K562 (cell line): ENCODE data around the gene ABL1. TPM values are rescaled to one million over a fixed set of nuclear protein-coding genes. Genes with fewer than 3 reads are reported as not detected.

Source experiments
- ATAC-seq: fragments of 200-7000 bp; cut with Tn5 transposase; 3 replicates; pipeline ENCODE4 v1.9.1; 2020; ENCODE audit warnings: moderate library complexity
- BruUV-seq: library from RNA; stranded (reverse); fragments of 400-500 nt; replicated peaks from 2 replicates; lab custom pipeline; 2021; lab: Mats Ljungman, UMichigan
- CTCF ChIA-PET: fragments of 300-600 bp; formaldehyde crosslinking; extraction: SDS; loops from one replicate; lab custom pipeline; 2021; ENCODE audit warnings: low intra/inter-chr PET ratio; lab: Yijun Ruan, JAX
- POLR2A ChIA-PET: fragments of 300-600, 350-650 bp; sonication (Branson Sonifier 250); formaldehyde crosslinking; extraction: SDS; loops from one replicate; lab custom pipeline; 2021; ENCODE audit warnings: antibody characterized with exemption, inconsistent platforms; lab: Yijun Ruan, JAX
- DNase-seq, 4 experiments: peaks; one replicate each; pipeline versions ENCODE4 v3.0.0 to v3.0.0-alpha.2; 2011 to 2018; ENCODE audit warnings: low spot score in 3 of 4, mixed read lengths in 3 of 4; ENCODE audit errors: extremely low read depth in 1 of 4
- FAIRE-seq: peaks from 2 replicates; lab custom pipeline; 2011; peaks lifted over from hg19 to GRCh38; lab: Jason Lieb, UNC
- H2AFZ ChIP-seq: 2 replicates; pipeline ENCODE4 v1.6.0; 2011; ENCODE audit warnings: low read depth, low read length, control low read depth, inconsistent platforms
- H3K27ac ChIP-seq: fragments of 200-600 bp; 3 replicates; pipeline ENCODE4 v1.8.0; 2011; ENCODE audit warnings: low read depth, mild to moderate bottlenecking, control low read depth, inconsistent platforms, low read length, moderate library complexity, mixed read lengths; ENCODE audit errors: extremely low read depth
- H3K27me3 ChIP-seq, 2 experiments: fragments of 300-600 bp in 1 of 2; 2 replicates in 1 of 2; 3 replicates in 1 of 2; pipeline versions ENCODE4 v1.6.0 to v1.8.0; 2011; ENCODE audit warnings: inconsistent platforms in 2 of 2, low read length in 2 of 2, mild to moderate bottlenecking in 1 of 2, mixed read lengths in 1 of 2, moderate library complexity in 1 of 2; ENCODE audit not compliant: control insufficient read depth in 2 of 2, insufficient read depth in 2 of 2
- H3K36me3 ChIP-seq: fragments of 300-600 bp; 3 replicates; pipeline ENCODE4 v1.8.0; 2011; ENCODE audit warnings: mild to moderate bottlenecking, low read length, inconsistent platforms; ENCODE audit not compliant: control insufficient read depth, insufficient read depth
- H3K4me1 ChIP-seq, 2 experiments: fragments of 200-600 bp in 1 of 2; replicated peaks in 1 of 2; 2 replicates in 1 of 2; 3 replicates in 1 of 2; pipeline versions ENCODE4 v1.5.1 to v1.8.0; 2011; ENCODE audit warnings: inconsistent platforms in 2 of 2, low read length in 2 of 2, mild to moderate bottlenecking in 1 of 2, mixed read lengths in 1 of 2, moderate library complexity in 1 of 2; ENCODE audit not compliant: control insufficient read depth in 2 of 2, insufficient read depth in 2 of 2
- H3K4me2 ChIP-seq: 2 replicates; pipeline ENCODE4 v1.6.1; 2011; ENCODE audit warnings: low read length, control low read depth, inconsistent platforms, mixed read lengths; ENCODE audit not compliant: insufficient read depth
- H3K4me3 ChIP-seq: fragments of 200-600 bp; sonication (generic), shearing (Covaris generic); 2 replicates; pipeline ENCODE4 v1.5.1; 2016; ENCODE audit warnings: control low read depth, inconsistent platforms
- H3K79me2 ChIP-seq: fragments of 200-600 bp; 3 replicates; pipeline ENCODE4 v1.8.0; 2011; ENCODE audit warnings: low read length, inconsistent platforms; ENCODE audit not compliant: control insufficient read depth, insufficient read depth
- H3K9ac ChIP-seq, 2 experiments: 2 replicates each; pipeline versions ENCODE4 v1.6.0 to v1.6.1; 2011; ENCODE audit warnings: low read depth in 2 of 2, low read length in 2 of 2, control low read depth in 1 of 2, inconsistent platforms in 1 of 2, mild to moderate bottlenecking in 1 of 2, mixed read lengths in 1 of 2; ENCODE audit not compliant: insufficient read depth in 1 of 2
- H3K9me1 ChIP-seq: one replicate; pipeline ENCODE4 v1.6.0; 2011; ENCODE audit warnings: inconsistent platforms, mild to moderate bottlenecking, low read length, moderate library complexity; ENCODE audit not compliant: control insufficient read depth, insufficient read depth
- H3K9me3 ChIP-seq: replicated peaks from 2 replicates; pipeline ENCODE4 v1.5.1; 2011; ENCODE audit warnings: low read depth, low read length, inconsistent platforms; ENCODE audit not compliant: control insufficient read depth, insufficient read depth
- H4K20me1 ChIP-seq: replicated peaks from 2 replicates; pipeline ENCODE4 v1.6.1; 2011; ENCODE audit warnings: low read length, inconsistent platforms, mixed read lengths; ENCODE audit not compliant: control insufficient read depth, insufficient read depth
- ARHGAP35 ChIP-seq: fragments of 450-650 bp; IDR thresholded peaks from 2 replicates; pipeline ENCODE4 v1.6.1; 2018; ENCODE audit not compliant: partially characterized antibody
- ATF3 ChIP-seq, 2 experiments: fragments of 450-650 bp in 1 of 2; sonication (generic) in 1 of 2; formaldehyde crosslinking in 1 of 2; IDR thresholded peaks in 1 of 2; conservative IDR thresholded peaks in 1 of 2; 2 replicates each; pipeline versions ENCODE4 v1.6.1 to v1.8.1; 2016 to 2023; ENCODE audit warnings: mild to moderate bottlenecking in 2 of 2, moderate library complexity in 2 of 2, inconsistent platforms in 1 of 2, missing genetic modification reagents in 1 of 2
- SAFB ChIP-seq: fragments of 200-400 bp; formaldehyde crosslinking; IDR thresholded peaks from 2 replicates; pipeline ENCODE4 v1.6.1; 2017; ENCODE audit warnings: low read depth, low read length, borderline replicate concordance
- ZNF740 ChIP-seq, 3 experiments: fragments of 200-800 bp in 1 of 3; sonication (Bioruptor generic) in 1 of 3; sonication (generic) in 1 of 3; formaldehyde crosslinking in 1 of 3; IDR thresholded peaks; 2 replicates each; pipeline versions ENCODE4 v1.6.1 to v1.8.0; 2016 to 2022; ENCODE audit warnings: mild to moderate bottlenecking in 2 of 3, missing compliant biosample characterization in 2 of 3, missing genetic modification characterization in 2 of 3, missing genetic modification reagents in 1 of 3
- WGBS: fragments of 100-300 bp; shearing (Covaris generic); methylation state at CpG from one replicate; pipeline ENCODE4 v1.1.6; 2016; ENCODE audit warnings: low coverage, mixed read lengths; ENCODE audit not compliant: insufficient coverage; ENCODE audit errors: missing lambda C conversion rate; 5-methylcytosine and 5-hydroxymethylcytosine counted together
- in situ Hi-C: fragments of 300-500 bp; cut with MboI; formaldehyde crosslinking; loops from 4 replicates; pipeline ENCODE4 v1.15.0; 2018; ENCODE audit warnings: inconsistent platforms, mixed read lengths
- intact Hi-C: fragments of 100-400 bp; cut with micrococcal nuclease; formaldehyde crosslinking; loops from 2 replicates; pipeline ENCODE4 v1.14.2; 2022
- polyA plus RNA-seq, 8 experiments: library from polyadenylated mRNA; depleted of rRNA in 4 of 8; stranded (reverse) in 5 of 8; unstranded in 3 of 8; fragments of >200 nt; fragmentation: Nextera tagmentation in 2 of 8; fragmentation: Illumina TruSeq in 1 of 8; extraction: Ambion mirVana in 2 of 8; extraction: Trizol in 1 of 8; gene quantifications; 2 replicates each; pipeline versions ENCODE4 v1.2.1 to v1.2.3, GENCODE V29; 2011 to 2014; ENCODE audit warnings: inconsistent platforms in 1 of 8, missing spikeins in 1 of 8
- total RNA-seq, 7 experiments: library from RNA; depleted of rRNA in 6 of 7; stranded (reverse); fragments of >200 nt in 6 of 7; fragmentation: Illumina TruSeq in 2 of 7; extraction: Trizol in 2 of 7; gene quantifications; 2 replicates each; pipeline versions ENCODE4 v1.2.1 to v1.2.3, GENCODE V29; 2011 to 2021; ENCODE audit warnings: low replicate concordance in 1 of 7

Gene ABL1
- total and polyA plus RNA-seq, 9 of the 15 experiments (the other 6 are each of a cell fraction or from before 2014, with no cell fraction given): 1.5 to 130 (median 37.8) TPM

- peaks cover 0 to 40% of the 10 kb centered on the region in 2 experiments; a peak in 1 of 5 replicates for H3K4me1 ChIP-seq
- intact Hi-C loops: no loop called here
- in situ Hi-C loops: no loop called here
- ChIA-PET CTCF (no interaction called here), POLR2A (interaction anchor here (0.6 to 14.2 kb wide), 13 partner anchors 10 to 1165 kb away, joined by 3 to 220 read pairs (median 4); no protein-coding TSS in a partner anchor)
- TF ChIP-seq ARHGAP35 (no peak), ATF3 (IDR thresholded peaks at IDR 0.05) (no peak), ATF3 (CRISPR knock-in tag; conservative IDR thresholded peaks at IDR 0.05) (0 out of 2 replicates have a peak, but pooled peaks have one; percentile 3), ZNF740 (CRISPR knock-in tag; IDR thresholded peaks at IDR 0.05) (no peak), ZNF740 (tag; IDR thresholded peaks at IDR 0.05) (no peak), SAFB (no peak)
- no TSS peak for BruUV-seq
- FAIRE-seq (no peak), DNase-seq (peak in 2 of 4 experiments; percentile 53 to 56), ATAC-seq (no peak)
- H3K36me3 ChIP-seq: peaks cover 74% of the 10 kb centered on the region
- peak overlapping the region in 1 of 2 experiments; percentile 0; a peak in 1 of 4 replicates for H3K9ac ChIP-seq
- no peaks in the 10 kb centered on the region for H3K79me2 ChIP-seq
- no peak overlapping the region for H3K4me3 ChIP-seq
- no peaks in the 10 kb centered on the region for H3K9me3 ChIP-seq
- 88% methylated on average over 23 of the region's 23 CpGs for WGBS
- H3K4me2 ChIP-seq: no peak overlapping the region
- H2AFZ ChIP-seq: no peak overlapping the region
- no peaks in the 10 kb centered on the region; a peak in 1 of 5 replicates for H3K27me3 ChIP-seq
- H3K9me1 ChIP-seq: peaks cover 3% of the 10 kb centered on the region
- no peak overlapping the region for H3K27ac ChIP-seq
- H4K20me1 ChIP-seq: peaks cover 45% of the 10 kb centered on the region
Observed at GRCh38 chr9:130886981-130887380, 51.9 kb downstream of the ABL1 start.
